Astrocyte (in vitro differentiated cells and primary cell): ENCODE measurements around the gene MEN1. TPM values are rescaled to one million over a fixed set of nuclear protein-coding genes. Genes with fewer than 3 reads are reported as not detected.

Source experiments
- DNase-seq: peaks from one replicate; pipeline ENCODE4 v3.0.0-alpha.2; 2010; ENCODE audit warnings: low read depth
- FAIRE-seq: peaks from 2 replicates; lab custom pipeline; 2011; peaks lifted over from hg19 to GRCh38; lab: Jason Lieb, UNC
- H2AFZ ChIP-seq: 2 replicates; pipeline ENCODE4 v1.6.0; 2012; ENCODE audit warnings: low read depth, low read length, inconsistent platforms
- H3K27ac ChIP-seq: 2 replicates; pipeline ENCODE4 v1.5.1; 2011; ENCODE audit warnings: low read depth, low read length, inconsistent platforms
- H3K27me3 ChIP-seq: 2 replicates; pipeline ENCODE4 v1.6.0; 2011; ENCODE audit warnings: low read length, inconsistent platforms; ENCODE audit not compliant: insufficient read depth
- H3K36me3 ChIP-seq: 2 replicates; pipeline ENCODE4 v1.5.1; 2011; ENCODE audit warnings: low read length, inconsistent platforms; ENCODE audit not compliant: insufficient read depth
- H3K4me1 ChIP-seq: 2 replicates; pipeline ENCODE4 v1.5.1; 2011; ENCODE audit warnings: low read length, inconsistent platforms; ENCODE audit not compliant: insufficient read depth
- H3K4me2 ChIP-seq: 2 replicates; pipeline ENCODE4 v1.6.0; 2012; ENCODE audit warnings: low read length, inconsistent platforms
- H3K4me3 ChIP-seq: 2 replicates; pipeline ENCODE4 v1.5.1; 2011; ENCODE audit warnings: low read depth, mild to moderate bottlenecking, low read length, inconsistent platforms; ENCODE audit not compliant: insufficient read depth
- H3K79me2 ChIP-seq: 2 replicates; pipeline ENCODE4 v1.6.0; 2012; ENCODE audit warnings: mild to moderate bottlenecking, low read length, inconsistent platforms; ENCODE audit not compliant: insufficient read depth
- H3K9ac ChIP-seq: 2 replicates; pipeline ENCODE4 v1.6.0; 2012; ENCODE audit warnings: mild to moderate bottlenecking, low read length, inconsistent platforms
- H3K9me3 ChIP-seq: 2 replicates; pipeline ENCODE4 v1.5.1; 2012; ENCODE audit warnings: low read depth, mild to moderate bottlenecking, low read length, inconsistent platforms; ENCODE audit not compliant: insufficient read depth
- H4K20me1 ChIP-seq: 2 replicates; pipeline ENCODE4 v1.6.0; 2012; ENCODE audit warnings: low read length, inconsistent platforms; ENCODE audit not compliant: insufficient read depth
- H3K27ac Mint-ChIP-seq: one replicate; pipeline ENCODE4 v1.8.0; 2021; ENCODE audit warnings: mild to moderate bottlenecking, mixed read lengths; ENCODE audit not compliant: unreplicated experiment
- H3K27me3 Mint-ChIP-seq: one replicate; pipeline ENCODE4 v1.8.0; 2021; ENCODE audit warnings: low read depth, mixed read lengths; ENCODE audit not compliant: unreplicated experiment
- H3K36me3 Mint-ChIP-seq: one replicate; pipeline ENCODE4 v1.8.0; 2021; ENCODE audit warnings: low read depth, mixed read lengths; ENCODE audit not compliant: unreplicated experiment
- H3K4me1 Mint-ChIP-seq: one replicate; pipeline ENCODE4 v1.8.0; 2021; ENCODE audit warnings: low read depth, mixed read lengths; ENCODE audit not compliant: unreplicated experiment
- H3K4me3 Mint-ChIP-seq: one replicate; pipeline ENCODE4 v1.8.0; 2021; ENCODE audit warnings: mild to moderate bottlenecking, moderate library complexity, mixed read lengths; ENCODE audit not compliant: unreplicated experiment
- H3K9me3 Mint-ChIP-seq: one replicate; pipeline ENCODE4 v1.8.0; 2021; ENCODE audit warnings: mild to moderate bottlenecking, mixed read lengths; ENCODE audit not compliant: unreplicated experiment
- CTCF ChIP-seq: IDR thresholded peaks from 2 replicates; pipeline ENCODE4 v1.5.1; 2011; ENCODE audit warnings: low read depth, mild to moderate bottlenecking, inconsistent platforms, low read length, moderate library complexity; ENCODE audit not compliant: insufficient read depth
- EZH2 ChIP-seq: IDR thresholded peaks from 2 replicates; pipeline ENCODE4 v1.6.1; 2012; ENCODE audit warnings: mild to moderate bottlenecking, low read length, inconsistent platforms; ENCODE audit not compliant: insufficient read depth
- total RNA-seq: library from RNA; stranded (reverse); gene quantifications from 2 replicates; pipeline ENCODE4 v1.2.1, GENCODE V29; 2021

The MEN1 gene
- total RNA-seq, 1 donor from 2014 or later = 26.0 TPM

DNA sequence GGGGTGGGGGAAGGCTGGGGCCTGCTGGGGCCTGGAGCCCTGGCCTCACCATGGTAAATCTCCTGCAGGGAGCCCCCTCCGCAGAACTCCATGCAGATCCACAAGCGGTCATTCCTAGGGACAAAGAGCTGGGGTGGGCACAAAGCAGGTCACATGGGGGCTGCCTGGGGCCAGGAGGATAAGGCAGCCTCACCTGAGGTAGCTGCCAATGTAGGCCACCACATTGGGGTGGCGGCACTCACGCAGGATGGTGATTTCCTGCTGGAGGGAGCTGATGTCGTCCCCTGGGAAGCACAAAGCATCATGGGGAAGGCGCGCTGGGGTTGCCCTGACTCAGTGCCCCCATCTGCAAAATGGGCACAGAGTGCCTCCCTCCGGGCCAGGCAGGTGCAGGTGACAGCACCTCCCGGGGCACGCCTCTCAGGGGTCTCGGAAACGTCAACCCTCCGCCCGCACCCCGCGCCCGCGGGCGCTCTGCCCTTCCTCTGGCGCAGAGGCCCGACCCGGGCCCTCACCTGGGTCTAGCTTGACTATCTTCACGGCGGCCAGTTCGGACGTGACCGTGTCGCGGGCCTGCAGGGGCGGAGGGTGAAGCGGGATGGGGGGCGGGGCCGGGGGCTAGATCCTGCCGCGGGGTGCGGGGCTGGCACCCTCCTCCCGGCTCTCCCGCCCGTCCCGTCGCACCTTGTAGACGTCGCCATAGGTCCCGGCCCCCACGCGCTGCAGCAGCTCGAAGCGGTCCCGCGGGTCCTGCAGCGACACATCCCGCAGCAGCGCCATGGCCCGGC is 7.8 kb downstream of the MEN1 start:
- peaks cover 2% of the 10 kb centered on the region for H3K36me3 ChIP-seq
- Mint-ChIP-seq H3K27me3 (no peaks in the 10 kb centered on the region), H3K27ac (no peak overlapping the region), H3K36me3 (peaks cover 7% of the 10 kb centered on the region), H3K9me3 (no peaks in the 10 kb centered on the region), H3K4me3 (peak overlapping the region; percentile 66), H3K4me1 (peaks cover 2% of the 10 kb centered on the region)
- no peak for DNase-seq
- H3K4me1 ChIP-seq = peaks cover 9% of the 10 kb centered on the region
- FAIRE-seq = no peak
- H3K27me3 ChIP-seq = no peaks in the 10 kb centered on the region
- H3K27ac ChIP-seq = no peak overlapping the region
- peak overlapping the region; percentile 91 for H3K4me2 ChIP-seq
- H3K4me3 ChIP-seq = peak overlapping the region; percentile 49
- TF ChIP-seq CTCF (no peak), EZH2 (no peak)
- peaks cover 15% of the 10 kb centered on the region for H4K20me1 ChIP-seq
- H2AFZ ChIP-seq = peak overlapping the region; percentile 69
- H3K79me2 ChIP-seq = no peaks in the 10 kb centered on the region
- H3K9me3 ChIP-seq = no peaks in the 10 kb centered on the region
- peak overlapping the region; percentile 68 for H3K9ac ChIP-seq

DNA sequence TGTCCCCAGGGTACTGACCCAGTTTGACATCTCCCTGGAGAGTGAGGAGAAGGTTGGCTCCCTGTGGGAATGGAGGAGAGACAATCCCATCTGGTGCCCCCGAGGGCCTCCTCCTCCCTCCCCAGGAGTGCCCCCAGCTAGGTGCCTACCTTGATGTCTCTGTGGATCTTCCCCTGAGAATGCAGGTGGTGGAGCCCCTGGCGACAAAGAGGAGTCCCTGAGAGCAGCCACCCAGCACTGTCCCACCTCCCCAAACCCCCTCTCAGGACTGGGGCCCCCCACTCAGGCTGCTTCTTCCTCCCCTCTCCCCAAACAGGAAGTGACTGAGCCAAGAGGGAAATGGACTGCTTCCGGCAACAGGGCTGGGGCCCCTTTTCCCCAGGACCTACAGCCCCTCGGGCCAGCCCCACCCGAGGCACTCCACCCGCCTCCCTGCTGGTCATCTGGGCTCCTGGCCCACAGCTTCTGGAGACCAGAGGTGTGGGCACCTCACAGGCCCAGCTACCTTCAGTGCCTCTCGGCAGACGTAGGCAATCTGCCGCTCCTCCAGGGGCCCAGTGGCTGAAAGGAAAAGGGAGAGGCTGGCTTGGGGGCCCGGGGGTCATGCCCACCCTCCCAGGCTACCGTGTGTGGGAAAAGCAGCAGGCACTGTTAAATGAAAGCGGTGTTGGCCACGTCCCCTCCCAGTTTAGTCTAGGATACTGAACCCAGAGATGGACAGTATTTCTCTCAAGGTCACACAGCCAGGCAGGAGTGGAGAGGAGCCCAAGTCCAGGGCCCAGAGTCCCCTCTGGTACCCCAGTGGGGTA is 8.6 kb downstream of the MEN1 start:
- Histone ChIP-seq H4K20me1 (peaks cover 10% of the 10 kb centered on the region), H3K27ac (no peak overlapping the region), H3K9ac (peak overlapping the region; percentile 68), H3K79me2 (no peaks in the 10 kb centered on the region), H3K27me3 (no peaks in the 10 kb centered on the region), H3K4me3 (peak overlapping the region; percentile 49), H3K9me3 (no peaks in the 10 kb centered on the region), H3K36me3 (peaks cover 2% of the 10 kb centered on the region), H2AFZ (no peak overlapping the region), H3K4me1 (peaks cover 9% of the 10 kb centered on the region), H3K4me2 (peak overlapping the region; percentile 91)
- Mint-ChIP-seq H3K4me3 (peak overlapping the region; percentile 66), H3K4me1 (peaks cover 2% of the 10 kb centered on the region), H3K36me3 (peaks cover 7% of the 10 kb centered on the region), H3K27me3 (no peaks in the 10 kb centered on the region), H3K9me3 (no peaks in the 10 kb centered on the region), H3K27ac (no peak overlapping the region)
- FAIRE-seq = no peak
- TF ChIP-seq EZH2 (no peak), CTCF (no peak)
- DNase-seq = no peak

GRCh38 chr11:64801158-64801464 is 9.2 kb downstream of the MEN1 start:
- Mint-ChIP-seq H3K9me3 (no peaks in the 10 kb centered on the region), H3K27ac (no peak overlapping the region), H3K27me3 (no peaks in the 10 kb centered on the region), H3K4me3 (no peak overlapping the region), H3K4me1 (peaks cover 2% of the 10 kb centered on the region), H3K36me3 (peaks cover 3% of the 10 kb centered on the region)
- no peak overlapping the region for H3K4me3 ChIP-seq
- peaks cover 9% of the 10 kb centered on the region for H3K4me1 ChIP-seq
- no peaks in the 10 kb centered on the region for H3K79me2 ChIP-seq
- no peak overlapping the region for H2AFZ ChIP-seq
- TF ChIP-seq CTCF (no peak), EZH2 (no peak)
- DNase-seq = no peak
- no peak for FAIRE-seq
- peaks cover 8% of the 10 kb centered on the region for H4K20me1 ChIP-seq
- no peaks in the 10 kb centered on the region for H3K27me3 ChIP-seq
- peaks cover 2% of the 10 kb centered on the region for H3K36me3 ChIP-seq
- no peak overlapping the region for H3K9ac ChIP-seq
- H3K27ac ChIP-seq = no peak overlapping the region
- H3K4me2 ChIP-seq = no peak overlapping the region
- H3K9me3 ChIP-seq = no peaks in the 10 kb centered on the region
